ENCODE results near the gene ZNF658.
"Not testable (repeated sequence)": the region's sequence is repeated elsewhere in the genome, so short reads cannot be mapped to it uniquely, and the experiment has no call there.

Gene ZNF658

GRCh38 chr9:66900490-66901131 is at the start of gene ZNF658:
Gene ZNF658 (plus strand): TSS chr9:66900725. CDS start chr9:66903562, 2,837 bp downstream.
- not testable (repeated sequence) for DNase-seq

DNA sequence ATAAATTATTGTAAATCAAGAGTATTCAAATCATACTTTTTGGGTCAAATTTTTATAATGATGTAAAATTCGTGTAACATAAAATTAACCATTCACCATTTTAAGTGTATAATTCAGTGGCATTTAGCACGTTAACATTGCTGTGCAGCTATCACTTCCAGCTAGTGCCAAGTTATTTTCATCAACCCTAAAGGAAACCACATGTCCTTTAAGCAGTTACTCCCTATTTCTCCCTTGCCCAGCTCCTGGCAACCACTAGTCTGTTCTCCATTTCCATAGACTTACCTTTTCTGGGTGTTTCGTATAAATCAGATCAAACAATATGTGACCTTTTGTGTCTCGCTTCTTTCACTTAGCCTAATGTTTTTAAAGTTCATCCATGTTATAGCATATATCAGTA is 38.8 kb upstream of the ZNF658 start:
- not testable (repeated sequence) for DNase-seq

DNA sequence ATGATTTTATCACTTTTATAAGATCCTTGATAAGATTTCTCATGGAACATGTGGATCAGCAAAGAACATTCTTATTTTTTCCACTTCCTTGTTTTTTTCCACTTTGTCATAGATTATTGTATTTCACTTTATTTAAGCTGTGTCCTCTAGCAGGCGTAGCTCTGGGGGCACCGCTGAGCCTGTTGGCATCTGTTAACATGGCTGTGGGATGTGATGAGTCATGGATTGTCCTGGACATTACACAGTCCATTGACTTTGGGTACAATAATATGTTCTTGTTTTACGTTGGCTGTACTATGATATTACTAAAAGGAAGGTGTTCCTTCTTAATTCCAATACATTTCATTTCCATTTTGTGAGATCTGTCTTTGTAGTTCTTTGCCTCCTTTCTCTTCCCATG is 31.9 kb upstream of the ZNF658 start:
- not testable (repeated sequence) for DNase-seq

DNA sequence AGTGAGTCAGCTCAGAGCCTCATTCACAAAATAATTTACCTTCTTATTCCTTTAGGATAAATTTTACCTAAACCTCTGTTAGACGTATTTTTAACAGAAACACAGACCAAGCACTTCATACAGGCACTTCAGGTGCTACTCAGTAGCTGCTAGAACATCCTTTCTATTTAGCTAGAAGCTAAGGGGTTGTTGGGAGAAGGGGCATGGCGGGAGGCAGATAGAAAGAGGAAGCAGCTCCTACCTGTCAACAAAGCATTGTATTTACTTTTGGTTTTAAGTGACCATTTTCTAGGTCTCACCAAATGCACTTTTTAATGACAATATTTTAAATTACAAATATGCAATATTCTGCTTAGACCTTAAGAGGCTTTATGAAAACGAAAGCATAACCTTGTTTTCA is 19.9 kb upstream of the ZNF658 start:
- DNase-seq, result not testable (repeated sequence)

DNA sequence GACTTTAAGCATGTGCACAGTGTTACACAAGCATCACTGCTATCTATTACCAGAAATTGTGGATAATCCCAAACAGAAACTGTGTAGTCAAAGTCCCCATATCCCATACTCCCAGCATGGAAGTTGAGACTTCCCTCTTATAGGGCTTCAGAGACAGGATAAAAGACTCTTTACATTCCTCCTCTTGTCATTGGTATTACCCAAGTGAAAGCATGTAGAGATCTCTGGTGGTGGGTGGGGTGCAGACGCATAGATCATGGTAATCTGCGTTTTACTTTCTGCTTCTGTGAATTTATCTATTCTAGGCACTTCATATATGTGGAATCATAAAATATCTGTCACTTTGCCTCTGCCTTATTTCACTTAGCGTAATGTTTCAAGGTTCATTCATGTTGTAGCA is 18.7 kb upstream of the ZNF658 start:
- DNase-seq, result not testable (repeated sequence)

DNA sequence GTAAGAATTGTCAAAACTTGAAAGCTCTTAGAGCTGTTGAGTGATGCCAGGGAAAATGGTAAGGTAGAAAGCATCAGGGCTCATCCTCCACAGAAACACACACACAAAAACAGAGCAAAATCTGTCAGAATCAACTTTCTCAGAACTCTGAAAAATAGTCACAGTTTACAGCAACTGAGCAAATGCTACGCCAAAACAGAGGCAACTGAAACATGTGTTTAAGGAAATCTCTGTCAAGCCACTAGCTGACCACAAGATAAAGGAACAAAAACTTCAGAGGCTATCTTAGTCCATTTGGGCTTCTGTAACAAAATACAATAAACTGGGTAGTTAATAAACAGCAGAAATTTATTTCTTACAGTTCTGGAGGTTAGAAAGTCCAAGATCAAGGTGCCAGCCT is 10.2 kb upstream of the ZNF658 start:
- DNase-seq, result not testable (repeated sequence)

DNA sequence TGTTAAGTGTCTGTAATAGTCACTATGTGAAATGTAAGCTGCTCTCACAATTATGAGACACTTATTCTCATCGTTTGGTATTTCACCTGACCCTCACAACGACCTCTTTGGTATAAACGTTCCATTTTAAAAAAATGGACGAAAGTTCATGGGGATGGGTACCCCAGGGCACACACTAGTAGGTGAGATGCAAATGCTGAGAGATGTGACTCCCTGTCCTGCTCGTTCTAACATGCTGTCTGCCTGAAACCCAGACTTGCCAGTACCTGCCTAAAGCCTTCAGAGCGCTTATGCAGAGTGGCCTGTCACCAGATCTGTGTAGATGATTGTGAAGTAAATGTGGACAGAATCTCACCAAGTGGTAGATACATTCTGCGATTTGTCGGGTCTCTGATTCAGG is 616 bp downstream of the ZNF658 start:
- DNase-seq, result not testable (repeated sequence)

DNA sequence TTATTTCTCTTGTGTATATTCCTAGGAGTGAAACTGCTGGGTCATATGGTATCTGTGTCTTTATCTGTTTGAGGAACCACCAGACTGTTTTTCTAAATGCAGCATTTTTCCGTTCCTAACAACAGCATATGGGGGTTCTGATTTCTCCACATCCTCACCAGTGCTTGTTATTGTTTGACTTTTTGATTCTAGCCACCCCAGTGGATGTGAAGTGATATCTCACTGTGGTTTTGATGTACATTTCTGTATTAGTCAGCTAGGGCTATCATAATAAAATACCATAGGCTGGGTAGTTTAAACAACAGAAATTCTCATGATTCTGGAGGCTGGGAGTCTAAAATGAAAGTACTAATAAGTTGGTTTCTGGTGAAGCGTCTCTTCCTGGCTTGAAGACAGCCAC is 9.0 kb downstream of the ZNF658 start:
- DNase-seq, result not testable (repeated sequence)

GRCh38 chr9:66920072-66920471 is 19.5 kb downstream of the ZNF658 start:
- DNase-seq, result not testable (repeated sequence)

- not testable (repeated sequence) for DNase-seq
Measured at GRCh38 chr9:66936194-66936870, 35.8 kb downstream of the ZNF658 start.

- DNase-seq, result not testable (repeated sequence)
Measured at GRCh38 chr9:66937662-66938061, 37.1 kb downstream of the ZNF658 start.

GRCh38 chr9:66938322-66938721 is 37.8 kb downstream of the ZNF658 start:
- DNase-seq, result not testable (repeated sequence)

GRCh38 chr9:66939878-66940830 is 39.6 kb downstream of the ZNF658 start:
- DNase-seq, result not testable (repeated sequence)

DNA sequence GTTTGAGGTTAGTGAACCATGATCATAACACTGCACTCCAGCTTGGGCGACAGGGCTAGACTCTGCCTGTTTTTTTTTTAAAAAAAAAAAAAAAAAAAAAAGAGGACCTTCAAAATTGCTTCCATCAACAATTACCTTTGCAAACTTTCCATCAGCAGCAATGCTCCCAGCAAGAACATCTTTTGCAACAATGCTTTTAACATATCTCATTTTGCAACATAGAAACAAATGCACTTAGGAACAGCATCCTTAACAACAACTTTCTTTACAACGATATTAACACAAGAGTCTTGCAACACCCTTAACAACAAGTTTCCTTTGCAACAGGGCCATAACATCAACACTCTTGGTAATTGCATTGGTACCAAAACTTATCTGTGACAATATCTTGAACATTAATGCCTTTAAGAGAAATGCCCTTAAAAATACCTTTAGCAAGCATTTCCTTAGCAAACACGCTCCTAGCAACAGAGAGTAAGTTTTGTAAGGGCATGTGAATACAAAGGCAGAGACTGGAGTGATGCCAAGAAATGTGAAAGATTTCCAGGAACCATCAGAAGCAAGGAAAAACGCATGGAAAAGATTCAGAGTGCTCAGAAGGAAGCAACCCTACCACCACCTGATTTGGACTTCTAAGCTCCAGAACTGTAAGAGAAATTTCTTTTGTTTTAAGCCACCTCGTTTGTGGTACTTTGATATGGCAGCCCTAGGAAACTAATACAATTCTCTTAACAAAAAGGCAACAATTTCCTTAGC is 42.1 kb downstream of the ZNF658 start:
- DNase-seq, result not testable (repeated sequence)

DNA sequence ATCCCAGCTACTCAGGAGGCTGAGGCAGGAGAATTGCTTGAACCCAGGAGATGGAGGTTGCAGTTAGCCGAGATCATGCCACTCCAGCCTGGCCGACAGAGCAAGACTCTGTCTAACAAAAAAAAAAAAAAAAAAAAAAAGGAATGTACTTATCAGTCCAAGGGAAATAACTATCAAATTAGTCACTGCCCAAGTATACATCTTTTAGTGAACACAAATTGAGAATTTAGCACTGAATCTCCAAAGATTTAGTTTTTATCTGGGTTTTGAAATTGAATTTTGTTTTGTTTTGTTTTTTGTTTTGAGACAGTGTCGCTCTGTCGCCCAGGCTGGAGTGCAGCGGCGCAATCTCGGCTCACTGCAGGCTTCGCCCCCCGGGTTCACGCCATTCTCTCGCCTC is 52.1 kb downstream of the ZNF658 start:
- DNase-seq, result not testable (repeated sequence)

Measured in T1000 (cell line).